Tibial artery (tissue), 4 donors: ENCODE data around the gene GOLGA6A.

Source experiments
- DNase-seq, 2 donors: peaks; one replicate each; pipeline ENCODE4 v3.0.0-alpha.2; 2019
- H3K27ac ChIP-seq, 2 donors: fragments of 200-600 bp; sonication (generic) in 1 of 2; 1 replicate in 1 of 2; 2 replicates in 1 of 2; pipeline ENCODE4 v1.5.1; 2018 to 2019; ENCODE audit warnings: mild to moderate bottlenecking in 1 of 2
- H3K27me3 ChIP-seq, 2 donors: fragments of 200-600 bp; sonication (generic) in 1 of 2; one replicate each; pipeline versions ENCODE4 v1.5.1 to v1.6.0; 2016 to 2019
- H3K36me3 ChIP-seq, 3 donors: fragments of 200-600 bp; sonication (generic) in 2 of 3; one replicate each; pipeline ENCODE4 v1.5.1; 2016 to 2019; ENCODE audit warnings: mild to moderate bottlenecking in 2 of 3
- H3K4me1 ChIP-seq, 4 donors: fragments of 200-600 bp; sonication (generic) in 2 of 4; 1 replicate in 3 of 4; 2 replicates in 1 of 4; pipeline ENCODE4 v1.5.1; 2016 to 2019
- H3K4me3 ChIP-seq, 2 donors: fragments of 200-600 bp; sonication (generic) in 1 of 2; 1 replicate in 1 of 2; 2 replicates in 1 of 2; pipeline ENCODE4 v1.5.1; 2018 to 2019; ENCODE audit warnings: mild to moderate bottlenecking in 2 of 2
- H3K9me3 ChIP-seq, 3 donors: fragments of 200-600 bp; sonication (generic) in 1 of 3; one replicate each; pipeline ENCODE4 v1.5.1; 2016 to 2019
- CTCF ChIP-seq, 2 experiments: fragments of 200-600 bp in 1 of 2; fragments of 450-650 bp in 1 of 2; IDR thresholded peaks; one replicate each; pipeline ENCODE4 v1.5.1; 2017 to 2019; ENCODE audit warnings: antibody characterized with exemption in 2 of 2, mild to moderate bottlenecking in 1 of 2, moderate library complexity in 1 of 2
- intact Hi-C: fragments of 100-400 bp; cut with DNase I; formaldehyde crosslinking; loops from one replicate; pipeline ENCODE4 v1.15.0; 2023; ENCODE audit warnings: low total_unique reads

The GOLGA6A gene

GRCh38 chr15:74038707-74039655 lies 43.4 kb downstream of the GOLGA6A start:
- intact Hi-C loops, result no loop called here
- H3K27ac ChIP-seq, result peak overlapping the region in 1 of 2 donors; percentile 56
- peaks cover 4 to 30% (median 12%) of the 10 kb centered on the region in 4 donors for H3K4me1 ChIP-seq
- no peak for DNase-seq
- peaks cover 41 to 59% (median 50%) of the 10 kb centered on the region in 3 donors for H3K36me3 ChIP-seq
- no peaks in the 10 kb centered on the region for H3K27me3 ChIP-seq
- no peak for TF ChIP-seq CTCF (IDR thresholded peaks at IDR 0.05)
- H3K9me3 ChIP-seq, result no peaks in the 10 kb centered on the region
- H3K4me3 ChIP-seq, result no peak overlapping the region

- no peak for TF ChIP-seq CTCF (IDR thresholded peaks at IDR 0.05)
- Histone ChIP-seq H3K4me1 (peaks cover 4 to 30% (median 12%) of the 10 kb centered on the region in 4 donors), H3K27ac (no peak overlapping the region), H3K27me3 (no peaks in the 10 kb centered on the region), H3K4me3 (no peak overlapping the region), H3K9me3 (no peaks in the 10 kb centered on the region), H3K36me3 (peaks cover 42 to 59% (median 53%) of the 10 kb centered on the region in 3 donors)
- intact Hi-C loops, result no loop called here
- DNase-seq, result no peak
Measured at GRCh38 chr15:74037171-74038117, 44.9 kb downstream of the GOLGA6A start.

GRCh38 chr15:74036271-74037170 lies 45.8 kb downstream of the GOLGA6A start:
- H3K9me3 ChIP-seq, result no peaks in the 10 kb centered on the region
- peaks cover 4 to 30% (median 12%) of the 10 kb centered on the region in 4 donors for H3K4me1 ChIP-seq
- intact Hi-C loops, result no loop called here
- no peak overlapping the region for H3K27ac ChIP-seq
- no peaks in the 10 kb centered on the region for H3K27me3 ChIP-seq
- no peak overlapping the region for H3K4me3 ChIP-seq
- peak in 1 of 2 donors; percentile 46 for DNase-seq
- TF ChIP-seq CTCF (IDR thresholded peaks at IDR 0.05), result peak; percentile 23 to 32
- peaks cover 42 to 62% (median 51%) of the 10 kb centered on the region in 3 donors for H3K36me3 ChIP-seq

GRCh38 chr15:74035121-74036017 lies 47.0 kb downstream of the GOLGA6A start:
- peaks cover 2 to 21% (median 11%) of the 10 kb centered on the region in 4 donors for H3K4me1 ChIP-seq
- H3K9me3 ChIP-seq, result no peaks in the 10 kb centered on the region
- H3K4me3 ChIP-seq, result no peak overlapping the region
- H3K27ac ChIP-seq, result no peak overlapping the region
- intact Hi-C loops, result loop anchor here (2.0 kb wide), 1 partner anchor 25 kb away; no protein-coding TSS in a partner anchor
- TF ChIP-seq CTCF (IDR thresholded peaks at IDR 0.05), result no peak
- H3K27me3 ChIP-seq, result no peaks in the 10 kb centered on the region
- DNase-seq, result no peak
- peaks cover 42 to 62% (median 51%) of the 10 kb centered on the region in 3 donors for H3K36me3 ChIP-seq
